ENCODE data around the gene ITGAD. TPM values are rescaled to one million over a fixed set of nuclear protein-coding genes. Genes with fewer than 3 reads are reported as not detected.

The ITGAD gene
- total RNA-seq, 1 experiment from 2014 or later: not detected

DNA sequence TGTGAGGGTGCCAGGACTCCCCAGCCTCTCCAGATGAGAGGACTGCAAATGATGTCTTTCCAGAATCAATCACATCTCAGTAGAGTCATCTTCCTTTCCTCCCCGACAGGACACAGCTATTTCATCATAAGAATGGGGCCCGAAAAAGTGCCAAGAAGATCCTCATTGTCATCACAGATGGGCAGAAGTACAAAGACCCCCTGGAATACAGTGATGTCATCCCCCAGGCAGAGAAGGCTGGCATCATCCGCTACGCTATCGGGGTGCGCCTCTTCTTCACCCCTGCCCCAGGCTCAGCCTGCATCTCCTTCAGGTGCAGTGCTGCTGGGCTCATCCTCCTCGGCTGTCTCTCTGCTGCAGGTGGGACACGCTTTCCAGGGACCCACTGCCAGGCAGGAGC is 14.3 kb downstream of the ITGAD start:
- no peaks in the 10 kb centered on the region for H3K9me3 Mint-ChIP-seq
- TF ChIP-seq, protein P1, sequence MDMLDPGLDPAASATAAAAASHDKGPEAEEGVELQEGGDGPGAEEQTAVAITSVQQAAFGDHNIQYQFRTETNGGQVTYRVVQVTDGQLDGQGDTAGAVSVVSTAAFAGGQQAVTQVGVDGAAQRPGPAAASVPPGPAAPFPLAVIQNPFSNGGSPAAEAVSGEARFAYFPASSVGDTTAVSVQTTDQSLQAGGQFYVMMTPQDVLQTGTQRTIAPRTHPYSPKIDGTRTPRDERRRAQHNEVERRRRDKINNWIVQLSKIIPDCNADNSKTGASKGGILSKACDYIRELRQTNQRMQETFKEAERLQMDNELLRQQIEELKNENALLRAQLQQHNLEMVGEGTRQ (CRISPR knock-in tag; IDR thresholded peaks at IDR 0.05): no peak
- no peak for TF ChIP-seq ZBTB21 (CRISPR knock-in tag; IDR thresholded peaks at IDR 0.05; ENCODE audit: borderline replicate concordance)
- TF ChIP-seq SP1 (CRISPR knock-in tag; conservative IDR thresholded peaks at IDR 0.05): no peak
- TF ChIP-seq CREB1 (CRISPR knock-in tag; IDR thresholded peaks at IDR 0.05): no peak
- TF ChIP-seq, protein P2, sequence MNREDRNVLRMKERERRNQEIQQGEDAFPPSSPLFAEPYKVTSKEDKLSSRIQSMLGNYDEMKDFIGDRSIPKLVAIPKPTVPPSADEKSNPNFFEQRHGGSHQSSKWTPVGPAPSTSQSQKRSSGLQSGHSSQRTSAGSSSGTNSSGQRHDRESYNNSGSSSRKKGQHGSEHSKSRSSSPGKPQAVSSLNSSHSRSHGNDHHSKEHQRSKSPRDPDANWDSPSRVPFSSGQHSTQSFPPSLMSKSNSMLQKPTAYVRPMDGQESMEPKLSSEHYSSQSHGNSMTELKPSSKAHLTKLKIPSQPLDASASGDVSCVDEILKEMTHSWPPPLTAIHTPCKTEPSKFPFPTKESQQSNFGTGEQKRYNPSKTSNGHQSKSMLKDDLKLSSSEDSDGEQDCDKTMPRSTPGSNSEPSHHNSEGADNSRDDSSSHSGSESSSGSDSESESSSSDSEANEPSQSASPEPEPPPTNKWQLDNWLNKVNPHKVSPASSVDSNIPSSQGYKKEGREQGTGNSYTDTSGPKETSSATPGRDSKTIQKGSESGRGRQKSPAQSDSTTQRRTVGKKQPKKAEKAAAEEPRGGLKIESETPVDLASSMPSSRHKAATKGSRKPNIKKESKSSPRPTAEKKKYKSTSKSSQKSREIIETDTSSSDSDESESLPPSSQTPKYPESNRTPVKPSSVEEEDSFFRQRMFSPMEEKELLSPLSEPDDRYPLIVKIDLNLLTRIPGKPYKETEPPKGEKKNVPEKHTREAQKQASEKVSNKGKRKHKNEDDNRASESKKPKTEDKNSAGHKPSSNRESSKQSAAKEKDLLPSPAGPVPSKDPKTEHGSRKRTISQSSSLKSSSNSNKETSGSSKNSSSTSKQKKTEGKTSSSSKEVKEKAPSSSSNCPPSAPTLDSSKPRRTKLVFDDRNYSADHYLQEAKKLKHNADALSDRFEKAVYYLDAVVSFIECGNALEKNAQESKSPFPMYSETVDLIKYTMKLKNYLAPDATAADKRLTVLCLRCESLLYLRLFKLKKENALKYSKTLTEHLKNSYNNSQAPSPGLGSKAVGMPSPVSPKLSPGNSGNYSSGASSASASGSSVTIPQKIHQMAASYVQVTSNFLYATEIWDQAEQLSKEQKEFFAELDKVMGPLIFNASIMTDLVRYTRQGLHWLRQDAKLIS (CRISPR knock-in tag; IDR thresholded peaks at IDR 0.05; ENCODE audit: borderline replicate concordance): no peak
- CTCF ChIA-PET: interaction anchor here (0.9 to 1.1 kb wide), 2 partner anchors 25 to 74 kb away, joined by 3 read pairs; no protein-coding TSS in a partner anchor
- H3K27ac Mint-ChIP-seq: no peak overlapping the region
- no peaks in the 10 kb centered on the region for H3K4me1 Mint-ChIP-seq
- POLR2A ChIA-PET: no interaction called here
- DNase-seq (ENCODE audit: low spot score): no peak
- ATAC-seq: no peak
- H3K27me3 Mint-ChIP-seq (ENCODE audit: low read depth): no peaks in the 10 kb centered on the region
- no peaks in the 10 kb centered on the region for H3K36me3 Mint-ChIP-seq
- no peak overlapping the region for H3K4me3 Mint-ChIP-seq

DNA sequence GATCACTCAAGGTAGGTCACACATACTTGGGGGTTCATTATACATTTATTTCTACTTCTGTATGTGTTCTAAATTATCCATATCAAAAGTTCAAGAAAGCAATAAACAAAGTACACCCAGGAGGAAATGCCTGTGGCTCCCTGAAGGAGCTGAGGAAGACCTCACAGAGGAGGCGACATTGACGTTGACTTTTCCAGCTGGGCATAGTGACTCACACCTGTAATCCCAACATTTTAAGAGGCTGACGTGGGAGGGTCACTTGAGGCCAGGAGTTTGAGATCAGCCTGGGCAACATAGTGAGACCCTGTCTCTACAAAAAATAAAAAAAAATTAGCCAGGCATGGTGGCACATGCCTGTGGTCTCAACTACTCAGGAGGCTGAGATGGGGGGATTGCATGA is 16.3 kb downstream of the ITGAD start:
- no peaks in the 10 kb centered on the region for H3K9me3 Mint-ChIP-seq
- no peak for ATAC-seq
- TF ChIP-seq ZNF671 (CRISPR knock-in tag; IDR thresholded peaks at IDR 0.05): no peak
- TF ChIP-seq, protein P3, sequence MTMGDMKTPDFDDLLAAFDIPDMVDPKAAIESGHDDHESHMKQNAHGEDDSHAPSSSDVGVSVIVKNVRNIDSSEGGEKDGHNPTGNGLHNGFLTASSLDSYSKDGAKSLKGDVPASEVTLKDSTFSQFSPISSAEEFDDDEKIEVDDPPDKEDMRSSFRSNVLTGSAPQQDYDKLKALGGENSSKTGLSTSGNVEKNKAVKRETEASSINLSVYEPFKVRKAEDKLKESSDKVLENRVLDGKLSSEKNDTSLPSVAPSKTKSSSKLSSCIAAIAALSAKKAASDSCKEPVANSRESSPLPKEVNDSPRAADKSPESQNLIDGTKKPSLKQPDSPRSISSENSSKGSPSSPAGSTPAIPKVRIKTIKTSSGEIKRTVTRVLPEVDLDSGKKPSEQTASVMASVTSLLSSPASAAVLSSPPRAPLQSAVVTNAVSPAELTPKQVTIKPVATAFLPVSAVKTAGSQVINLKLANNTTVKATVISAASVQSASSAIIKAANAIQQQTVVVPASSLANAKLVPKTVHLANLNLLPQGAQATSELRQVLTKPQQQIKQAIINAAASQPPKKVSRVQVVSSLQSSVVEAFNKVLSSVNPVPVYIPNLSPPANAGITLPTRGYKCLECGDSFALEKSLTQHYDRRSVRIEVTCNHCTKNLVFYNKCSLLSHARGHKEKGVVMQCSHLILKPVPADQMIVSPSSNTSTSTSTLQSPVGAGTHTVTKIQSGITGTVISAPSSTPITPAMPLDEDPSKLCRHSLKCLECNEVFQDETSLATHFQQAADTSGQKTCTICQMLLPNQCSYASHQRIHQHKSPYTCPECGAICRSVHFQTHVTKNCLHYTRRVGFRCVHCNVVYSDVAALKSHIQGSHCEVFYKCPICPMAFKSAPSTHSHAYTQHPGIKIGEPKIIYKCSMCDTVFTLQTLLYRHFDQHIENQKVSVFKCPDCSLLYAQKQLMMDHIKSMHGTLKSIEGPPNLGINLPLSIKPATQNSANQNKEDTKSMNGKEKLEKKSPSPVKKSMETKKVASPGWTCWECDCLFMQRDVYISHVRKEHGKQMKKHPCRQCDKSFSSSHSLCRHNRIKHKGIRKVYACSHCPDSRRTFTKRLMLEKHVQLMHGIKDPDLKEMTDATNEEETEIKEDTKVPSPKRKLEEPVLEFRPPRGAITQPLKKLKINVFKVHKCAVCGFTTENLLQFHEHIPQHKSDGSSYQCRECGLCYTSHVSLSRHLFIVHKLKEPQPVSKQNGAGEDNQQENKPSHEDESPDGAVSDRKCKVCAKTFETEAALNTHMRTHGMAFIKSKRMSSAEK (CRISPR knock-in tag; IDR thresholded peaks at IDR 0.05; ENCODE audit: borderline replicate concordance): no peak
- TF ChIP-seq KAT7 (CRISPR knock-in tag; IDR thresholded peaks at IDR 0.05; ENCODE audit: borderline replicate concordance): no peak
- TF ChIP-seq, protein P4, sequence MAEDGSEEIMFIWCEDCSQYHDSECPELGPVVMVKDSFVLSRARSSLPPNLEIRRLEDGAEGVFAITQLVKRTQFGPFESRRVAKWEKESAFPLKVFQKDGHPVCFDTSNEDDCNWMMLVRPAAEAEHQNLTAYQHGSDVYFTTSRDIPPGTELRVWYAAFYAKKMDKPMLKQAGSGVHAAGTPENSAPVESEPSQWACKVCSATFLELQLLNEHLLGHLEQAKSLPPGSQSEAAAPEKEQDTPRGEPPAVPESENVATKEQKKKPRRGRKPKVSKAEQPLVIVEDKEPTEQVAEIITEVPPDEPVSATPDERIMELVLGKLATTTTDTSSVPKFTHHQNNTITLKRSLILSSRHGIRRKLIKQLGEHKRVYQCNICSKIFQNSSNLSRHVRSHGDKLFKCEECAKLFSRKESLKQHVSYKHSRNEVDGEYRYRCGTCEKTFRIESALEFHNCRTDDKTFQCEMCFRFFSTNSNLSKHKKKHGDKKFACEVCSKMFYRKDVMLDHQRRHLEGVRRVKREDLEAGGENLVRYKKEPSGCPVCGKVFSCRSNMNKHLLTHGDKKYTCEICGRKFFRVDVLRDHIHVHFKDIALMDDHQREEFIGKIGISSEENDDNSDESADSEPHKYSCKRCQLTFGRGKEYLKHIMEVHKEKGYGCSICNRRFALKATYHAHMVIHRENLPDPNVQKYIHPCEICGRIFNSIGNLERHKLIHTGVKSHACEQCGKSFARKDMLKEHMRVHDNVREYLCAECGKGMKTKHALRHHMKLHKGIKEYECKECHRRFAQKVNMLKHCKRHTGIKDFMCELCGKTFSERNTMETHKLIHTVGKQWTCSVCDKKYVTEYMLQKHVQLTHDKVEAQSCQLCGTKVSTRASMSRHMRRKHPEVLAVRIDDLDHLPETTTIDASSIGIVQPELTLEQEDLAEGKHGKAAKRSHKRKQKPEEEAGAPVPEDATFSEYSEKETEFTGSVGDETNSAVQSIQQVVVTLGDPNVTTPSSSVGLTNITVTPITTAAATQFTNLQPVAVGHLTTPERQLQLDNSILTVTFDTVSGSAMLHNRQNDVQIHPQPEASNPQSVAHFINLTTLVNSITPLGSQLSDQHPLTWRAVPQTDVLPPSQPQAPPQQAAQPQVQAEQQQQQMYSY (CRISPR knock-in tag; IDR thresholded peaks at IDR 0.05): no peak
- no peak for TF ChIP-seq CBFB (CRISPR knock-in tag; IDR thresholded peaks at IDR 0.05; ENCODE audit: low read depth)
- TF ChIP-seq, protein P5, sequence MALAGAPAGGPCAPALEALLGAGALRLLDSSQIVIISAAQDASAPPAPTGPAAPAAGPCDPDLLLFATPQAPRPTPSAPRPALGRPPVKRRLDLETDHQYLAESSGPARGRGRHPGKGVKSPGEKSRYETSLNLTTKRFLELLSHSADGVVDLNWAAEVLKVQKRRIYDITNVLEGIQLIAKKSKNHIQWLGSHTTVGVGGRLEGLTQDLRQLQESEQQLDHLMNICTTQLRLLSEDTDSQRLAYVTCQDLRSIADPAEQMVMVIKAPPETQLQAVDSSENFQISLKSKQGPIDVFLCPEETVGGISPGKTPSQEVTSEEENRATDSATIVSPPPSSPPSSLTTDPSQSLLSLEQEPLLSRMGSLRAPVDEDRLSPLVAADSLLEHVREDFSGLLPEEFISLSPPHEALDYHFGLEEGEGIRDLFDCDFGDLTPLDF (CRISPR knock-in tag; IDR thresholded peaks at IDR 0.05): no peak
- TF ChIP-seq IRF2 (CRISPR knock-in tag; IDR thresholded peaks at IDR 0.05; ENCODE audit: borderline replicate concordance, low read depth): no peak
- TF ChIP-seq HMGA2 (CRISPR knock-in tag; IDR thresholded peaks at IDR 0.05): no peak
- TF ChIP-seq, protein P6, sequence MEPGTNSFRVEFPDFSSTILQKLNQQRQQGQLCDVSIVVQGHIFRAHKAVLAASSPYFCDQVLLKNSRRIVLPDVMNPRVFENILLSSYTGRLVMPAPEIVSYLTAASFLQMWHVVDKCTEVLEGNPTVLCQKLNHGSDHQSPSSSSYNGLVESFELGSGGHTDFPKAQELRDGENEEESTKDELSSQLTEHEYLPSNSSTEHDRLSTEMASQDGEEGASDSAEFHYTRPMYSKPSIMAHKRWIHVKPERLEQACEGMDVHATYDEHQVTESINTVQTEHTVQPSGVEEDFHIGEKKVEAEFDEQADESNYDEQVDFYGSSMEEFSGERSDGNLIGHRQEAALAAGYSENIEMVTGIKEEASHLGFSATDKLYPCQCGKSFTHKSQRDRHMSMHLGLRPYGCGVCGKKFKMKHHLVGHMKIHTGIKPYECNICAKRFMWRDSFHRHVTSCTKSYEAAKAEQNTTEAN (CRISPR knock-in tag; IDR thresholded peaks at IDR 0.05): no peak
- no peak for TF ChIP-seq ZNF232 (CRISPR knock-in tag; IDR thresholded peaks at IDR 0.05)

More for the DNA sequence above, 16.3 kb downstream of the ITGAD start:
- ChIA-PET POLR2A (no interaction called here), CTCF (interaction anchor here (1.2 kb wide), 1 partner anchor 456 kb away, joined by 3 read pairs; no protein-coding TSS in a partner anchor)
- Mint-ChIP-seq H3K27me3 (ENCODE audit: low read depth) (no peaks in the 10 kb centered on the region), H3K27ac (no peak overlapping the region), H3K4me3 (no peak overlapping the region), H3K36me3 (no peaks in the 10 kb centered on the region), H3K4me1 (no peaks in the 10 kb centered on the region)
- DNase-seq (ENCODE audit: low spot score): no peak
